HG03280 (cell line): ENCODE measurements around the gene BLOC1S6.

Experiments used
- ATAC-seq: cut with Tn5 transposase; IDR thresholded peaks from one replicate; pipeline ENCODE4 v1.9.1; 2021; ENCODE audit warnings: mild to moderate bottlenecking, moderate library complexity; ENCODE audit not compliant: unreplicated experiment

The BLOC1S6 gene

DNA sequence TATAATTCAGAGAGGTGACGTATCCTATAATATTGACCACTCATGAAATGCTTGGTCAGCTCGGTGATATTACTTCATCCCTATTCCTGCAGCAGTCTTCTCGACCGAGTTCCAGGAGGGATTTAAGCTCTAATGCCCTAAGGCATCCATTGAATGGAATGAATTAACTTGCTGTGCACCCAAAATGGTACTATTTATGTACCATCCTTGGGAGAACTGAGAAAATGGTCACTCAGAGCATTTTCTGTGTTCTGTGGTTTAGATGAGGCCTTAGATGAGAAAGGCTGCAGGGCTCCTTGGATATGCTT, 638 bp downstream of the BLOC1S6 start:
- no peak for ATAC-seq

DNA sequence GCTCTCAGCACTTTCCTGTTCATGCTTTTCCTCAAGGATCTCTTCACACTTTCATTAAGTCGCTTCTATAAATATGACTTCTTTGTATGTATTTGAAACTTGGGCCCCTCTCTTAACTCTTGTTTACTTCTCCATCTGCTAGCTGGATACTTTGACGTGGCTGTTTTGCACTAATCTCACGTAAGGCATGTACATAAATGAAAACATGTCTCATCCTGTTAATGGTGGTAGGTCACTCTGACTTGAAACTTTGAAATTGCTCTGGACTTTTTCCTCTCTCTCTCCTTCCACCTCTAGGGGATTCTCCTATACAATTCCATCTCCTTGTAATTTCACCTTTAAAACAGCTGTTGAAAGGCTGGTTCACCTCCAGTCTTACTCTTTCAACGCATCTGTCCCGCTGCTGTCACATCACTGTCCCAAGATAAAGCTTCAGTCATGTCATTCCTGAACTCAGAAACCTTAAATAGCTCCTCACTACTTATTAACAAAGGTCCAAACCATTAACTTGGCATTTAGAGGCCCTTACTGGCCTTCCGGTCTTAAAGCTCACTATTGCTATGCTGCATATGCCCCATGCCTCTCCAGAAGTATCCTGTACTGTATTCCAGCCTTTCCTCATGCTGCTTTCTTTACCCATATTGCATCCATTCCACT, 1.2 kb downstream of the BLOC1S6 start:
- no peak for ATAC-seq

DNA sequence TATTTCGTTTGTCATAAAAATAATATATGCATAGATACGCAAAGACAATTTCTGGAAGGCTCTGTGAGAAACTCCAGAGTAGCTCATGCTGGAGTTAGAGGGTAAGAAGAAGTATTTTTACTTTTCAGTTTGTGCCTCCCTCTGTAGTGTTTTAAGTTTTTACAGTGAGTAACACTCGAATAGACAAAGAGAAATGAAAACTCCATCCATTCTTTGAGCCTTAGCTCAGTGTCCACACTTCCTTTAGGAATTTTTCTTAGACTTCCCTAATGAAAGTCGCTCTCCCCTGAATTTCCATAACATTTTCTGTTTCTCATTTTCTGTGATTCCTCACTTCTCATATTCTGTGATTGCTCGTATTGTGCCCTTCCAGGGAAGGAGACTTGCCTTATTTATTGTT, 2.1 kb downstream of the BLOC1S6 start:
- no peak for ATAC-seq

DNA sequence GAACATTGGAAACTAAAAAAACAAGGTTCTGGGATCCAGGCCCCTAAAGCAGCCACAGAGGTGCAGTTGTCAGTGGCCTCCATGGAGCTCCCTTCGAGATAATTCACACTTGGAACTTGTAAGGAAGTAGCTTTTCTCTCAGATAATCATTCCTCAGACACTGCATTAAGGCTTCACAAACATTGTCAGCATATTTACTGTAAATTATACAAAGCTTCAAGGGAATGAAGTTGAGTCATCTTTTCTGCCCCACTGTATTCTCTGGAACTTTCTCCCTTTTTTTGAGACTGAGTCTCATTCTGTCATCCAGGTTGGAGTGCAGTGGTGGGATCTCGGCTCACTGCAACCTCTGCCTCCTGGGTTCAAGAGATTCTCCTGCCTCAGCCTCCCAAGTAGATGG, 7.1 kb downstream of the BLOC1S6 start:
- no peak for ATAC-seq

DNA sequence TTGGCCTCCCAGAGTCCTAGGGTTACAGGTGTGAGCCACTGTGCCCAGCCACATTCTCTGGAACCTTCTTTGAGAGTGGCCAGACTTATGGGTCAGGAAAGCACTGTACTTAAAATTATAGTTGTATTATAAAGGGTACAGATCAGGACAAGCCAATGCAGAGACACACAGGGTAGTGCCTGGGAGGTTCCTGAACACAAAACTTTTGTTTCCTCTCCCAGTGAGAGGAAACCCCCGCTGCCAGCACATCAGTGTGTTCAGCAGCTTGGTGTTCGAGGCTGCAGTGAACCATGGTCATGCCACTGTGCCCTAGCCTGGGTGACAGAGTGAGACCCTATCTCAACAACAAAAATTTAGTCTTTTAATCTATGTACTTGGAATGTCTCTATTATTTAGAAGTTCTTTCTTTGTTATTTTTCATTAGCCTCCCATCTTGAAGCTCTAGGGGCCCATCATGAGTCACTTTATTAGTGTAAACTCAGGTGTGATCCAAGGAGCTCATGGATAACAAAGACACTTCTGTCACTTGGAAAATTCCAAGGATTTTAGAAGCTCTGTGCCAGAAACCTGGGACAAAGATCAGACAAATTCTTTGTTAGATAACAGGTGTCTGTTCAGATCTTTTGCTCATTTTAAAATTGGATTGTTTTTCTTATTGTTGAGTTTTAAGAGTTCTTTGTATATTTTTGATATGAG, 7.8 kb downstream of the BLOC1S6 start:
- ATAC-seq: no peak

- no peak for ATAC-seq
These were observed 16.7 kb downstream of the BLOC1S6 start for GRCh38 chr15:45603881-45604280.

- no peak for ATAC-seq
These were observed 17.1 kb downstream of the BLOC1S6 start for GRCh38 chr15:45604326-45604725.

DNA sequence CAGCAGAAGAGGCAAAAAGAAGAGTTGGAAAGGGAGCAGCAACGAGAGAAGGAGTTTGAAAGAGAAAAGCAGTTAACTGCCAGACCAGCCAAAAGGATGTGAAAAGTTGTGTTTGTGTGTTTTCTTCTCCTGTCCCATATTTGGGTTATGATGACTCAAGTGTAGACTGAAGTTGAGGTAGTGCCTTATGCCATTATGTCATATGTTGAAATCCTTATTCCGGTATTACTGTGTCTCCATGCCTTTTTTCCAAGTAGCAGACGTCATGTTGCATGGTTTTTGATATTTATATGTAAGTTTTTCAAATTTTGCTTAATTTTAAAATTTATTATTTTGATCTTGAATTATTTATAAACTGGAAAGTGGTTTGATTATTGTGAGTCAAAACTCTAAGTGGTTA, 19.2 kb downstream of the BLOC1S6 start:
- no peak for ATAC-seq

DNA sequence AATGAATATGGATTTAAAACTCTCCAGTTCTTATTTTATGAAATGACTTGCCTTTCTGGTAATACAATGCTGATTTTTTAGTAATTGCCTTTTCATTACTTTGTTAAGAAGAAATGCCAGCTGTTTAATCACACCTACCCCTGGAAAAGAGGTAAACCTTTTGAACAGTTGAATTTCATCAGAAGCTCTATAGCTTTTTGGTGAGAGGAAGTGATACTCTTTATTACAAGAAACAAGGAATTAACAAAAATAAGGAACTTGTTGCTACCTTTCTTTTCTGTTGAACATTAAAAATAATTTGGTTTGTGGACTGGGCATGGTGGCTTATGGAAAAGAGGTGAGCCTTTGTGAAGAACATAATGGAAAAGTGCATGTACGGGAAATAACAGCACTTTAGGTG, 19.7 kb downstream of the BLOC1S6 start:
- ATAC-seq: no peak

DNA sequence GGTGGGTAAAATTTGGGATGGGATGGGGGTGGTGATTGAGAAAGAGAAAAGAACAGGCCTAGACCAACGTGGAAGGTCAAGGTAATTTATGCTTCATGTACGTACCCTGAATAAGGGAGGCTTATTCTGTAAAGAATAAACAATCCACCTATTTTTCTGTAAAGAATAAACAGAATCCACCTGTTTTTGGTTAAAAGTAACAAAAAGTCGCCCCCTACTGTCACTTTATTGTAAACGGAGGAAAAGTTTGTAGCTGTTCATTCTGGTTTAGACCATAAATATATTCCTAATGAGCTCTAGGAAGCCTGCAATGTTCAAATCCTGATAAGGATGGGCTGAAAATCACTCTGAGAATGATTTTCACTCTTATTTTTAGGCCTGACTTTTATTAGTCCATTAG, 24.1 kb downstream of the BLOC1S6 start:
- ATAC-seq: no peak

DNA sequence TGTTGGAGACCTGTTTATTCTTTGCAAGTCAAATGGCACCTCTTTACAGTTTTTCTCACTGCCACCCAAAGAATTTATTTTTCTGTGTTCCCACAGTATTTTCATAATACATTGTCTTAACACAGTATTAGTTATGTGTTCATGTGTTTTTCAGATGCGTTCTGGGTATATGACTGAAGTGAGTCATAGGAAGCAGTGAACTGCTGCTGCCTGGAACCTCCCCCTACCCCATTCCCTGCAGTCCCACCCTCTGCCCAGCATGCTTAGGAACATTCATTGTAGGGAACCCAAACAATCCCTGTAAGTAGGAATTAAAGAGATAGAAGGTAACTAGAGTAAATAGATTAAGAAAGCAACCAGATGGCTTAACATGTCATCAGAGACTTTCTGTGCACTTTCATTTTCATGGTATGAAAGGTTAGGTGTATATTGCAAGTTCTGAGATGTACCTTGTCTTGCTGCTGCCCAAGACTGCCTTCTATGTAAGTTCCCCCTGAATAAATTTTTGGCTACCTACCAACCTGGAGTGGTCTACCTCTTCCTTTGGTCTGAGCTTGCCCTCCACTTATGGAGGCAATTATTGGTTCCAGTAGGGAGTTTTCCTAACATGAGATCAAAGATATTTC, 25.7 kb downstream of the BLOC1S6 start:
- no peak for ATAC-seq

- ATAC-seq: no peak
These were observed 29.7 kb downstream of the BLOC1S6 start for GRCh38 chr15:45616901-45617323.

- no peak for ATAC-seq
These were observed 31.6 kb downstream of the BLOC1S6 start for GRCh38 chr15:45618813-45619212.

DNA sequence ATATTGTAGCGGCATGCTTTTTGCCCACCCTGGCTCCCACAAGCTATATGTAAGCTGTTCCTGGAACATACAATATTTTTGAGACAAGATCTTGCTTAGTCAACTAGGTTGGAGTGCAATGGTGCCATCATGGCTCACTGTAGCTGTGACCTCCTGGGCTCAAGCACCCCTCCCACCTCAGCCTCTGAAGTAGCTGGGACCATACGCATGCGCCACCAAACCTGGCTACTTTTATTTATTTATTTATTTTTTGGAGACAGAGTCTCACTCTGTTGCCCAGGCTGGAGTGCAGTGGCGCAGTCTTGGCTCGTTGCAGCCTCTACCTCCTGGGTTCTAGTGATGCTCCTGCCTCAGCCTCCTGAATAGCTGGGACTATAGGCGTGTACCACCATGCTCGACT, 41.0 kb downstream of the BLOC1S6 start:
- no peak for ATAC-seq

- ATAC-seq: no peak
These were observed 43.9 kb downstream of the BLOC1S6 start for GRCh38 chr15:45630917-45631691.

- no peak for ATAC-seq
These were observed 44.6 kb downstream of the BLOC1S6 start for GRCh38 chr15:45631776-45632175.

DNA sequence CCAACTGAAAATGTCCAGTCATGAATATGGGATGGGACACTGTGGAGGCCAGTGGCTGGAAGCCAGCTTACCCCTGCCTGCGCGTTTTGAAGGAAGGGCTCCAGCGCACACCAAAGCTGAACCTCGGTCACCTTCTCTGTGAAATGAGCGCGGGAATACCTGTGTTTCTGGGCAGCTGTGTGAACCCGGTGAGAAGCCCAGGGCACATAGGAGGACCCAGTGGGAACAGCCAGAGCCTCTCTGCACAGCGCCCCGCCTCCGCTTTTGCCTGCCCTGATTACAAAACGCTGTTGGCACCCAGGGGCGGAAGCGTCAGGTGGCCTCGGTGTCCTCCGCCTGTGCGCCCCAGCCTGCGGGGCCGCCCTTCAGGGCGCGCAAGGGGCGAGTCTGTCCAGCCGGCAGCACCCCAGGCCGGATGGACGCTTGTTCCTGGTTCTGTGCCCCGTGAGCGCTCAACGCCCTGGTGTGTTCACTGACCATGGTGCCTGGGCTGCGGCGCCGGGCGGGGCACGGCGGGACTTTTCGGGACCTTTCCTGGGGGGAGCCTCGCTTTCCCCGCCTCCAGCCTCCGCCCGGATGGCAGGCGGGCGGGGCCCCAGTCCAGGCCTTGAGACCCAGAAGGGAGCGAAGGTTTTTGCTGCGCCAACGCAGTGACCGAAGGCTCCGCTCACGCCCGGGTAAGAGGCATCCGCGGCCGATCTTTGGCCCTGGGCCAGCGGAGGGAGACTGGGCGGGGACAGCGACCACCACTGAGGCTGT, 47.4 kb downstream of the BLOC1S6 start, which contains the start of gene SQOR:
SQOR (plus strand) TSS at position 598 of the 759 bp plus-strand sequence. CDS start 23,895 bp downstream, outside the sequence.
- peak; percentile 71 for ATAC-seq

DNA sequence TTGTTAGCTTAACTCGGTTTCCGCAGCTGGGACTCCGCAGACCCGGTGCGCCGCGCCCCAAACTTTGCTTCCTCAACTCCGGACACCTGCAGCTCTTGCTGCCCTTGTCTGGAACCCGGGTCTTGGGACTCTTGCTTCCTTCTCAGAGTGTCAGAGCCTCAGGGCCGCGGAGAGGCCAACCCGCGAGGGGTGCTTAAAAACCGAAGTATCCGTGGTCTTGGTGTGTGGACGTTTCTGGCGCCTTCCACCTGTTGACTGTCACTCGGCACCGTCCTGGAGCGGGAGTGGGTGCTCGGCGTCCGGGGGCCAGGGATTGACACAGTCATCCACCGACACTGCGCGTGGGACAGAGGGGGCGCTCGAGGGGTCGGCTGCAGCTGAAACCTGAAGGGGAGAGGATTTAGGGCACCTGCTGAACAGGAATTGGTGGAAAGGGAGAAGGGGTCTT, 48.0 kb downstream of the BLOC1S6 start:
- peak; percentile 47 for ATAC-seq

- no peak for ATAC-seq
These were observed 48.6 kb downstream of the BLOC1S6 start for GRCh38 chr15:45635763-45636292.

GRCh38 chr15:45637141-45637540, 50.0 kb downstream of the BLOC1S6 start:
- no peak for ATAC-seq
